Osteocyte (in vitro differentiated cells): Measurements from ENCODE around the gene B3GAT1. TPM values are rescaled to one million over a fixed set of nuclear protein-coding genes. Genes with fewer than 3 reads are reported as not detected.
"Not testable (repeated sequence)": the region's sequence is repeated elsewhere in the genome, so short reads cannot be mapped to it uniquely, and the experiment has no call there.

Source experiments
- DNase-seq: peaks from one replicate; pipeline ENCODE4 v3.0.0; 2021; ENCODE audit warnings: mixed read lengths; ENCODE audit not compliant: unreplicated experiment; ENCODE audit errors: extremely low spot score
- H3K27ac Mint-ChIP-seq: one replicate; pipeline ENCODE4 v1.8.0; 2021; ENCODE audit warnings: mild to moderate bottlenecking, mixed read lengths; ENCODE audit not compliant: unreplicated experiment
- H3K27me3 Mint-ChIP-seq: one replicate; pipeline ENCODE4 v1.8.0; 2021; ENCODE audit warnings: mixed read lengths; ENCODE audit not compliant: unreplicated experiment
- H3K36me3 Mint-ChIP-seq: one replicate; pipeline ENCODE4 v1.8.0; 2021; ENCODE audit warnings: mixed read lengths; ENCODE audit not compliant: unreplicated experiment
- H3K4me1 Mint-ChIP-seq: one replicate; pipeline ENCODE4 v1.8.0; 2021; ENCODE audit warnings: mixed read lengths; ENCODE audit not compliant: unreplicated experiment
- H3K4me3 Mint-ChIP-seq: one replicate; pipeline ENCODE4 v1.8.0; 2021; ENCODE audit warnings: mild to moderate bottlenecking, moderate library complexity, mixed read lengths; ENCODE audit not compliant: unreplicated experiment
- H3K9me3 Mint-ChIP-seq: one replicate; pipeline ENCODE4 v1.8.0; 2021; ENCODE audit warnings: mixed read lengths; ENCODE audit not compliant: unreplicated experiment
- CTCF ChIP-seq: fragments of 200-600 bp; sonication (generic); IDR thresholded peaks from 2 replicates; pipeline ENCODE4 v1.5.0; 2021; ENCODE audit warnings: antibody characterized with exemption, mild to moderate bottlenecking, moderate library complexity
- total RNA-seq: library from RNA; stranded (reverse); gene quantifications from 2 replicates; pipeline ENCODE4 v1.2.1, GENCODE V29; 2021

B3GAT1 gene
- total RNA-seq, 1 donor from 2014 or later: 2.4 TPM

- DNase-seq: no peak
- no peak overlapping the region for H3K4me3 Mint-ChIP-seq
- no peaks in the 10 kb centered on the region for H3K27me3 Mint-ChIP-seq
- H3K4me1 Mint-ChIP-seq: no peaks in the 10 kb centered on the region
- no peaks in the 10 kb centered on the region for H3K36me3 Mint-ChIP-seq
- H3K9me3 Mint-ChIP-seq: peaks cover 10% of the 10 kb centered on the region
- no peak for TF ChIP-seq CTCF
- no peak overlapping the region for H3K27ac Mint-ChIP-seq
Observed at GRCh38 chr11:134447696-134448095, 35.7 kb upstream of the B3GAT1 start.

GRCh38 chr11:134445601-134446325 lies 33.7 kb upstream of the B3GAT1 start:
- no peak overlapping the region for H3K4me3 Mint-ChIP-seq
- TF ChIP-seq CTCF: no peak
- no peaks in the 10 kb centered on the region for H3K36me3 Mint-ChIP-seq
- H3K27ac Mint-ChIP-seq: no peak overlapping the region
- H3K27me3 Mint-ChIP-seq: no peaks in the 10 kb centered on the region
- H3K4me1 Mint-ChIP-seq: no peaks in the 10 kb centered on the region
- no peak for DNase-seq
- peaks cover 12% of the 10 kb centered on the region for H3K9me3 Mint-ChIP-seq

- not testable (repeated sequence) for H3K27me3 Mint-ChIP-seq, H3K36me3 Mint-ChIP-seq
Observed at GRCh38 chr11:134444160-134445108, 32.4 kb upstream of the B3GAT1 start.

GRCh38 chr11:134443246-134443645 lies 31.2 kb upstream of the B3GAT1 start:
- H3K36me3 Mint-ChIP-seq: no peaks in the 10 kb centered on the region
- no peaks in the 10 kb centered on the region for H3K27me3 Mint-ChIP-seq
- DNase-seq: no peak
- peaks cover 21% of the 10 kb centered on the region for H3K9me3 Mint-ChIP-seq
- H3K27ac Mint-ChIP-seq: no peak overlapping the region
- H3K4me1 Mint-ChIP-seq: no peaks in the 10 kb centered on the region
- TF ChIP-seq CTCF: no peak
- no peak overlapping the region for H3K4me3 Mint-ChIP-seq

More at GRCh38 chr11:134444160-134445108, 32.4 kb upstream of the B3GAT1 start:
- H3K4me3 Mint-ChIP-seq, DNase-seq, H3K4me1 Mint-ChIP-seq, H3K27ac Mint-ChIP-seq: not testable (repeated sequence)
- peaks cover 16% of the 10 kb centered on the region for H3K9me3 Mint-ChIP-seq

GRCh38 chr11:134442246-134442645 lies 30.2 kb upstream of the B3GAT1 start:
- Mint-ChIP-seq H3K9me3 (peaks cover 18% of the 10 kb centered on the region), H3K4me3 (no peak overlapping the region), H3K36me3 (no peaks in the 10 kb centered on the region), H3K27me3 (no peaks in the 10 kb centered on the region), H3K4me1 (no peaks in the 10 kb centered on the region), H3K27ac (no peak overlapping the region)
- no peak for TF ChIP-seq CTCF
- no peak for DNase-seq
